ENCODE results near the gene CDT1.

CDT1 gene

DNA sequence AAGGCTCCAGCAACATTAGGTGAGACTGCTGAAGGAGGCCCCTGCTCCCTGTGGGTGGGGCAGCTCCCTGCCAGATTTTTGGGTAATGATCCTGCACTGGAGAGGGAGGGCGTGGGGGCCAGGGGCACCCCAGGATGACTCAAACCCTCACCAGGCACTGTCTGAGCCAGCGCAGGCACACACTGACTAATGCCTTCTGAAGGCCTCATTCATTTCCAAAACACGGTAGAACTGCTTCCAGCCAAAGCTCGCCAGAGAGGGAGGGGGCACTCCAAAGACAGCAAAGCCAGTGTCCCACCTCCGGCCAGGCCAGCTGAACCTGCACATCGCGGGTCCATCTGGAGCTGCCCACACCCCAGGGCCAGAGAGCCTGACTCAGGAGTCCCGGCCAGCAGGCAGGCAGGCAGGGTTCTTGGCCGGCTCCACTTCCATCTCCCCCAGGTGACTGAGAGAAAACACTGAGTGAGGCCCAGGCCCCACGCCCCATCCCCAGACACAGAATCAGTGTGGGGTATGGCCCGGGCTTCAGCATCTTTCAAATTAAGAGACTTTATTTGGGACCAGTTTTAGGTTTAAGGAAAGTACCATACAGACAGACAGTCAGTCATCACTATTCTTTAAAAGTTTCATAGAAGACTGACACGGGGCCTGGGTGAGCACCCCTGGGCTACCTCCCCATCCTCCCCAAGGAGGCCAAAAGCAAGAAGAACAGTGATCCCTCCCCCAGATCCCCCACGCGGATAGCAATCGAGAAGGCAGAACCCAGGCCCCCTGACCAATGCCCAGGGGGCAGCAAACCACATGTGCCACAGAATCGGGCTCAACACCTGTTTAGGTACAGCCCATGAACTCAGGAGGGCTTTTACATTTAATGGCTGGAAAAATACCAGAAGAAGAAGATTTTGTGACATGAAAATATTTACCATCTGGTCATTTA lies 20.9 kb upstream of the CDT1 start:
- peak; percentile 95 for DNase-seq (ENCODE audit: low spot score)
- TF ChIP-seq, protein P1, sequence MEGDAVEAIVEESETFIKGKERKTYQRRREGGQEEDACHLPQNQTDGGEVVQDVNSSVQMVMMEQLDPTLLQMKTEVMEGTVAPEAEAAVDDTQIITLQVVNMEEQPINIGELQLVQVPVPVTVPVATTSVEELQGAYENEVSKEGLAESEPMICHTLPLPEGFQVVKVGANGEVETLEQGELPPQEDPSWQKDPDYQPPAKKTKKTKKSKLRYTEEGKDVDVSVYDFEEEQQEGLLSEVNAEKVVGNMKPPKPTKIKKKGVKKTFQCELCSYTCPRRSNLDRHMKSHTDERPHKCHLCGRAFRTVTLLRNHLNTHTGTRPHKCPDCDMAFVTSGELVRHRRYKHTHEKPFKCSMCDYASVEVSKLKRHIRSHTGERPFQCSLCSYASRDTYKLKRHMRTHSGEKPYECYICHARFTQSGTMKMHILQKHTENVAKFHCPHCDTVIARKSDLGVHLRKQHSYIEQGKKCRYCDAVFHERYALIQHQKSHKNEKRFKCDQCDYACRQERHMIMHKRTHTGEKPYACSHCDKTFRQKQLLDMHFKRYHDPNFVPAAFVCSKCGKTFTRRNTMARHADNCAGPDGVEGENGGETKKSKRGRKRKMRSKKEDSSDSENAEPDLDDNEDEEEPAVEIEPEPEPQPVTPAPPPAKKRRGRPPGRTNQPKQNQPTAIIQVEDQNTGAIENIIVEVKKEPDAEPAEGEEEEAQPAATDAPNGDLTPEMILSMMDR (conservative IDR thresholded peaks at IDR 0.05; ENCODE audit: low read depth) = no peak
- POLR2A ChIA-PET (ENCODE audit: low non-redundant PET) = interaction anchor here (0.6 to 1.7 kb wide), 2 partner anchors 12 to 99 kb away, joined by 5 to 6 read pairs; no protein-coding TSS in a partner anchor
- H3K27ac ChIP-seq = peak overlapping the region; percentile 96
- CTCF ChIA-PET = interaction anchor here (0.6 to 7.5 kb wide), 7 partner anchors 12 to 44 kb away, joined by 3 to 55 read pairs (median 5); no protein-coding TSS in a partner anchor

DNA sequence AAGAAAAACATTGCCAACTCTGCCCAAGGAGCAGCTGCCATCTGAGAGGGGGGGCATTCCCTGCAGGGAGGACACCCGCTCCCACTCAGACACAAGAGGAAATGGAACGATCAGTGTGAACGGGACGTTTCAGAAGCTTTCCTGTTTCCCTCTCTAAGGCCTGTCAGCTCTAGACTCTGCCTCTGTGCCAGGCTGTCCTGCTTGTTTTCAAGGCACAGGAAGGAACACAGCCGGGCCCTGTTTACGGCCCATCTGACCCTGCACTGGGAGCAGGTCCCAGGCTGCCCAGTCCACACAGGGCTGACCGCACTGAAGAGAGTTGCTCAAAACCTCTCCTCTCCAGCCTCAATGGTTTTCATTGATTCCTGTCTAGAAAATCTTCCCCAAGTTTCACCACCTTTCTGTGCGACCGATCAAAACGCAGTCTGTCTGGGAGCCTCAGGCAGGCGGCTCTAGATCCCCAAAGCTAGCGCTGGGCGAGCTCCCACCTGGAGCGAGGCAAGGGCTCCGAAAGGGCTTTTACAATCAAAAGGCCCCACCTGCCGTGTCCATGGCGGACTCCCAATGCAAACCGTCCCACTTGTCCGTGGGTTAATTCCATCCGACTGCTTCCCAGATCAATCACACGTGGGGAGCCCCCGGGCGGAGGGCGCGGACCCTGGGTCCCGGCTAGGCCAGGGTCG lies 20.1 kb upstream of the CDT1 start:
- DNase-seq (ENCODE audit: low spot score) = no peak
- CTCF ChIA-PET = interaction anchor here (0.6 to 7.5 kb wide), 10 partner anchors 20 to 504 kb away, joined by 3 to 55 read pairs (median 3); no protein-coding TSS in a partner anchor
- TF ChIP-seq, protein P1 (conservative IDR thresholded peaks at IDR 0.05; ENCODE audit: low read depth) = no peak
- POLR2A ChIA-PET (ENCODE audit: low non-redundant PET) = interaction anchor here (0.6 kb wide), 1 partner anchor 100 kb away, joined by 5 read pairs; no protein-coding TSS in a partner anchor
- H3K27ac ChIP-seq = peak overlapping the region; percentile 96

DNA sequence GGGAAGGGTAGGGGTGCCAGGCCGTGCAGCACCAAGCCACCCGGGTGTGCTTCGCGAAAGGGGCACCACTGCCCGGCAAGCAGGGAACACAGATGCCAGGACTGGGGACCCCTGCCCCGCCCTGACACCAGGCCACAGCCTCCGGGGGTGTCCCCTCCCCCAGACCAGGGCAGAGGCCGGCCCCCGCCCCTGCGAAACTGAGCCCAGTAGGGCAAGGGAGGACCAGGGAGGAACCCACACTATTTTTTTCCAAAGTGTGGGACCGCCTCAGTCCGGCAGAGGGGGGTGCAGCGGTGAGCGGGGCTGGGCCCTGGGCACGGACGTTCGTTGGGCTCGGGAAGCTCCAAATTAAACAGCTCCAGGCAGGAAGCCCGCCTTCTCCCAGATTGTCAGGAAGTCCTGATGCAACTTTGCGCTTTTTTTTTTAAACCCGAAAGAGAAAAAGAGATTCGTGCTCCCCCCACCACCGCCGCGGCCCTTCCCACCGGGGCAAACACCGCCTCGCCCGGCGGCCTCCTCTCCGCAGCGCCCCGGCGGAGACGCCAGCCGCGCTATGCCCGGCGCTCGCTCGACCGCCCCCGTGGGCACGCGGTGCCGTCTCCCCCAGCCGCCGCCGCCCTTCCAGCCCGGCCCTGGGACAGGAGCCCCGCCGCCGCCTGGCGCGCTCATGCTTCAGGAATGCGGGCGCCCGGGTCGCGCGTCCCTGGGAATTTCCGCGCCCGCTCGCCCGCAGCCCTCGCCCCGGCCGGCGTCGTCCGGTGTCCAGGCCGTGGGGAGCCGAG lies 19.3 kb upstream of the CDT1 start:
- H3K27ac ChIP-seq = peak overlapping the region; percentile 96
- CTCF ChIA-PET = interaction anchor here (0.6 to 7.5 kb wide), 13 partner anchors 10 to 504 kb away, joined by 3 to 55 read pairs (median 3); no protein-coding TSS in a partner anchor
- peak; percentile 59 for DNase-seq (ENCODE audit: low spot score)

DNA sequence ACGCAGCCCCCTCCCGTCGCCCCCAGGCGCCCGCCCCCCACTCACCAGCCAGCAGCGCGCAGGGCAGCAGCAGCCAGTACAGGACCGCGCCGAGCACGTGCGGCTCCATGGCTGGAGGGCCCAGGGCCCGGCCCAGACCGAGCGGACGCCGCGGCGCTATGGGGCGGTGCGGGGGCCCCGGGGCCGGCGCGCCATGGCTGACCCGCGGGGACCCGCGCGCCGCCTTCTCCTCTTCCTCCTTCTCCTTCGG lies 18.8 kb upstream of the CDT1 start:
- ChIA-PET POLR2A (ENCODE audit: low non-redundant PET) (no interaction called here), CTCF (interaction anchor here (0.6 to 7.5 kb wide), 7 partner anchors 11 to 53 kb away, joined by 3 to 55 read pairs (median 3); no protein-coding TSS in a partner anchor)
- no peak for DNase-seq (ENCODE audit: low spot score)
- peak overlapping the region; percentile 96 for H3K27ac ChIP-seq
- TF ChIP-seq, protein P1 (conservative IDR thresholded peaks at IDR 0.05; ENCODE audit: low read depth) = no peak

More for the DNA sequence above, 19.3 kb upstream of the CDT1 start:
- POLR2A ChIA-PET (ENCODE audit: low non-redundant PET) = no interaction called here
- TF ChIP-seq, protein P1 (conservative IDR thresholded peaks at IDR 0.05; ENCODE audit: low read depth) = peak; percentile 36

DNA sequence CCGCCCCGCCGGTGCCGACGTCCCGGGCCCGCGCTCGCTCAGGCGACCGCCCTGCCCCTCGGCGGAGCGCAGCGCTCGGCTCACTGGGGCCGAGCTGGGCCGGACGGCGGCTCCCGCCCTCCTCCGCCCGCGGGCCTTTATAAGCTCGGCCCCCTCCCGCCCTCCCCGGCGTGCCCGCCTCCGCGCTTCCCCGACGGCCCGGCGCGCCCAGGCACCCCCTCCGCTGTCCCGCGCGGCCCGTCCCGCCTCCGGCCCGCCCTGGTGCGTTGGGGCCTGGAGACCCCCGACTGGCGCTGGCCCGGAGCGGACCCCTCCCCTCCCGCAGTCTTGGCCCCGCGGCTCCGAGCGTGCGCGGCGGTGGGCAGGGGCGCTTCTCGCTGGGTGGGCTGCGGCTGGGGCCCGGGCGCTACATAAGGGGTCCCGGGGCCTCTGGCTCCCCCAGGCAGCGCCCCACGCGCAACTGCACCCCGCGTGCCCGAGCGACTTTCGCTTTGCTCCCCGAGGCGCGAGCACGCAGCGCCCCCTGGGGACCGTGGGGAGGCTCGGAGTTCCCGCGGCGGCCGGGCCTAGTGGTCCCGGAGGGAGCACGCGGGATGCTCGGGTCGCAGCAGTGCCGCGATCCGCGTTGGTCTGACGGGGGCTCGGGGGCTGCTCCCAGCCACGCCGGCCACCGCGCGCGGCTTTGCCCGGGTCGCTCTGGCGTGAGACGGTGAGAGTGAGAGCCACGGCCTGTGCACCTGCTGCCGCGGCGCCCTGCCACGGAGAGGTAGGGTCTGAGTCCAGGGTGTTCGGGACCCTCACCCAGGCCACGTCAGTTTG lies 18.3 kb upstream of the CDT1 start, which contains the start of gene PIEZO1:
Gene PIEZO1 (minus strand): TSS at position 115 of the 819 bp plus-strand sequence. CDS start 256 bp downstream, outside the sequence.
- TF ChIP-seq, protein P1 (conservative IDR thresholded peaks at IDR 0.05; ENCODE audit: low read depth) = peak; percentile 88
- DNase-seq (ENCODE audit: low spot score) = peak; percentile 74
- CTCF ChIA-PET = interaction anchor here (0.6 to 7.5 kb wide), 6 partner anchors 11 to 69 kb away, joined by 3 to 55 read pairs (median 3); no protein-coding TSS in a partner anchor
- POLR2A ChIA-PET (ENCODE audit: low non-redundant PET) = no interaction called here
- peak within 1 kb of the TSS; percentile 96 for H3K27ac ChIP-seq
